GM19463 (cell line): Measurements from ENCODE around the gene HSCB.
"Not testable (repeated sequence)": the region's sequence is repeated elsewhere in the genome, so short reads cannot be mapped to it uniquely, and the experiment has no call there.

Experiments
- ATAC-seq: cut with Tn5 transposase; IDR thresholded peaks from one replicate; pipeline ENCODE4 v1.9.1; 2021; ENCODE audit warnings: mild to moderate bottlenecking, moderate library complexity; ENCODE audit not compliant: unreplicated experiment

Gene HSCB

DNA sequence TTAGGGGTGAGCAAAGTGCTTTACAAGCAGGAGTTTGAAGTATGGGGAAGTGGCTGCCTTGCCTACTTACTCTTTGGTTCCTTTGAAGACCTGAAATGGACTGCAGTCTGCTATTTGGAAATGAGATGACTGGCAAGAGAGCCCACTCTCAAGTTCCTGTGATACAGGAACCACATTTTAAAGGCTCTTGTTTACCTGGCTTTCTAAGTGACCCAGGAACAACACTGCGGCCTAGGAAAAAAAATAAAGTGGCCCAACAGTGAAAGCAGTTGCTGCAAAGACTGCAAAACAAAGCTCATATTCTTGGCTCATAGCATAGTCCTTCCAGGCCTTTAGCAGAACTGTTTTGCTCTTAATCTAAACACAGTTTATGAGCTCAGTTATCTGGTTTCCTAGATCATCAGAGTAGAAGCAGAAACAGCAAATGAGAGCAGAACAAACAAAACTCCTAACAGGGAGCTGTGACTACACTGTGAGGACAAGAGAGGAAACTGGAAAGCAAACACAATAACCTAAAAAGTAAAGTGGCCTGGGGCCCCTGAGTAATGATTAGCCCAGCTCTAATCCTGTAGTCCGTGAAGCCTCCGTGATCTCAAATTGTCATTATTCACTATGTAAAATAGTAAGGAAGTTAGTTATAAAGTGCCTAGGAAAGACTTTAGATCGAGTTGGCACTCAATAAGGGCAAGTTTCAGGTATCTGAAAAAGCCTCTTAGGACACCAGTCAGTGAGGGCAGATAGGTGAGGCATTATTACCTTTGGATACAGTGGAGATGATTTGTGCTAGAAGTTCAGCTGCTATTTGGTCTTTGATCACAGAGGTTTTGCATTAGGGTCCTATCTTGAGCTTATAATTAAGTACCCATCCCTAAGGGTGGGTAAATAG is 42.2 kb downstream of the HSCB start:
- ATAC-seq: no peak

DNA sequence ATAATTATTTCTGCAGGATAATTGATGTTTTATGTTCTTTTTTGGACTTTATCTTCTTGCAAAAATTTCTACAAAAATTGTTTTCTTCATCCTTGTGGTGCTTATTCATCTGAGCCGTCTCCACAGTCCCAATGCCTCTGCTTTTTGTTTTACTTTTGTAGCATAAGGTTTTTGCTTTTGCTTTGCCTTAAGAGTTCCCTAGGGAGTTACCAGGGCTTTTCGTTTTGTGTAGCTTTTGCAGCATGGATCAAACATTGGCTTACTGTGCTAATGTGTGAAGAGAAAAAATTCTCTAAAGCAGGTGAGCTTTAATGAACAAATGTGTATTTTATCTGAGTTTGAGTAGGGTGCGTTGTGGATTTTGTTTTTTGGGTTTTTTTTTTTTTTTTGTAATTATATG is 46.8 kb downstream of the HSCB start:
- ATAC-seq: no peak

DNA sequence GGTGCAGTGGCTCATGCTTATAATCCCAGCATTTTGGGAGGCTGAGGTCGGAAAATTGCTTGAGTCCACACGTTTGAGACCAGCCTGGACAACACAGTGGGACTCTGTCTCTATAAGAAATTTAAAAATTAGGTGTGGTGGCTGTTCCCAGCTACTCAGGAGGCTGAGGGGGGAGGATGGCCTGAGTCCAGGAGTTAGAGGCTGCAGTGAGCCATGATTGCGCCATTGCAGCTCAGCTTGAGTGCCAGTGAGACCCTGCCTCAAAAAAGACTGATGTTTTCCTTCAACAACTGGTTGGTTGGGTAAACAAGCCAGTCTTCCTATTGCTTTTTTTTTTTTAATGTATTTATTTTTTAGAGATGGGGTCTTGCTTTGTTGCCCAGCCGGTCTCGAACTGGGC is 49.3 kb downstream of the HSCB start:
- ATAC-seq: no peak

DNA sequence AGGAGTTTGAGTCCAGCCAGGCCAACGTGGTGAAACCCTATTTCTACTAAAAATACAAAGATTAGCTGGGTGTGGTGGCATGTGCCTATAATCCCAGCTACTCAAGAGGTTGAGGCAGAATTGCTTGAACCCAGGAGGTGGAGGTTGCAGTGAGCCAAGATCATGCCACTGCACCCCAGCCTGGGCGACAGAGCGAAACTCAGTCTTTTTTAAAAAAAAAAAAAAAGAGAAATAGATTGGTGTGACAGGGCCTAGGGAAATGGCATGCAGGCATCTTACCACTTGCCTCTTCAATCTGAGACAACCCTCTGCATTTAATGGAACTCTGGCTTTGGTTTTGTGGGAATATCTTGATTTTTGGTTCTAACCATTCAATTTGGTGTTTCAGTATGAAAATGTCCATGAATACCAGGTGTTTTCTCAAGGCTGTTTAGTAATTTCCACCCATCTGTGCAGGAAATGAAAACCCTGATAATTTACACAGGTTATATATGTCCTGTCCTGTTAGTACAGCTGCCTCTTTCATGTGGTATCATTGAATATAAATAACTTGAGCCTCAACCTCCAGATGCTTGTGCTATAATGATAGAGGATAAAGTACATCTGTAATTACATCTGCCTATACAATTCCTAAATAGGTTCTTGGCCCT is 50.1 kb downstream of the HSCB start:
- peak; percentile 64 for ATAC-seq

DNA sequence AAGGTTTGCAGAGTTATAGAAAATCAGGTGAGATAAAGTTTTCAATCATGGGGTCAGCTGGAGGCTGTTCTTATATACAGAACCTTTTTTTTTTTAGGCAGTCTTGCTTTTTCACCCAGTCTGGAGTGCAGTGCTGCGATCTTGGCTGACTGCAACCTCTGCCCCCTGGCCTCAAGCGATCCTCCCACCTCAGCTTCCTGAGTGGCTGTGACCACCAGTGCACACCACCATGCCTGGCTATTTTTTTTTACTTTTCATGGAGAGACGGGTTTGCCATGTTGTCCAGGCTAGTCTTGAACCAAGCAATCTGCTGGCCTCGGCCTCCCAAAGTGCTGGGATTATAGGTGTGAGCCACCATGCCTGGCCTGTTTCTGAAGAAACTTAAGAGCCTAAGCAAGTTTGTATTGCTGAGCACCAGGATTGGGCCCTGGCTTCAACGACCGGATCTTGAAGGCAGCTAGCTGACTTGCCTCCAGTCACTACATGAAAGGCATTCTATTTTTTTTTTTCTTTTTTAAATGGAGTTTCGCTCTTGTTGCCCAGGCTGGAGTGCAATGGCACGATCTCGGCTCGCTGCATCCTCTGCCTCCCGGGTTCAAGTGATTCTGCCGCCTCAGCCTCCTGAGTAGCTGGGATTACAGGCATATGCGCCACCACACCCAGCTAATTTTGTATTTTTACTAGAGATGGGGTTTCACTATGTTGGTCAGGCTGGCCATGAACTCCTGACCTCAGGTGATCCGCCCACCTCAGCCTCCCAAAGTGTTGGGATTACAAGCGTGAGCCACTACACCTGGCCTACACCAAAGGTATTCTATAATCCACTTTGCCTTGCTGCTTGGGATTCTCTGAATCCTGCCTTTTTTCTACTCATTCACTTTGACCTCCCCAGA is 50.9 kb downstream of the HSCB start:
- ATAC-seq: peak; percentile 25

DNA sequence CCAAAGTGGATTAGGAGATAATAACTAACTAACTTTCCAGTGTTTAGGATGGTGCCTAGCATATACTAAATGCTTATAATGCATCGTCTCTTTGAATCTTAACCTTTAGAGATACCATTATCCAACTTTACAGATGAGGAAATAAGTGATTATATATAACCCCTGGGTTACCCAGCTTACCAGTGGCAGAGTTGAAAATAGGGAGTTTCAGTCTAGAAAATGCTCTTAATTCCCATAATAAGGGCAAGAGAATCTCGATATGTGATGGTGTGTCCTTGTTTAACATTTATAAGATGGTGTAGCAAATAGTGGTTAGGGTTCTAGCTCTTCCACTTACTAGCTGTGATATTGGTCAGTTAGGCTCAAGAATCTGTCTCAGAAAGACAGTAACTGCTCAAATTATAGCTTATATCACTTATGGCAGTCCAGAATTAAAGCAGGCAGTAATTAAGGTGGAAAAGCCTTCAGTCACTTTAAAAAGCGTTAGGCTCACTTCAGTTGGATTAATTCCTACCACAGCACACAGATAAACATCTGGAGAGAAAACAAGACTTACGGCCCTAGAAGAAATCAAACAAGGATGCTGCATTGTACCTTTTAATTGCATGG is 52.2 kb downstream of the HSCB start:
- no peak for ATAC-seq

DNA sequence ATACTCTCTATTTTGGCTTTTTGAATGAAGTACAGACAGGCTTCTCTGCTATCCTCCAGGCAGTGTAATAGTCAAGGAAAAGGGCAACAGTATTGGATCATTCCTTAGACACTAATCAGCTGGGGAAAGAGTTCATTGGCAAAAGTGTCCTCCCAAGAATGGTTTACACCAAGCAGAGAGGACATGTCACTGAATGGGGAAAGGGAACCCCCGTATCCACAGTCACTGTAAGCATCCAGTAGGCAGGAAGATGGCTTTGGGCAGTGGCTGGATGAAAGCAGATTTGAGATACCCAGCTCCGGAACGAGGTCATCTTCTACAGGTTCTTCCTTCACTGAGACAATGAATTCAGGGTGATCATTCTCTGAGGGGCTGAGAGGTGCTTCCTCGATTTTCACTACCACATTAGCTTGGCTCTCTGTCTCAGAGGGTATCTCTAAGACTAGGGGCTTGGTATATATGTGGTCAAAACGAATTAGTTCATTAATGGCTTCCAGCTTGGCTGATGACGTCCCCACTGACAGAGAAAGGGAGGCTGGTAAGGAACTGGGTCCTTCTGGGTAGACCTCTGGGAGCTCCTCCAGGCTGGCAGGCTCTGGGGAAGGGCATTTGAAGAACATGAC is 53.3 kb downstream of the HSCB start:
- ATAC-seq: no peak

DNA sequence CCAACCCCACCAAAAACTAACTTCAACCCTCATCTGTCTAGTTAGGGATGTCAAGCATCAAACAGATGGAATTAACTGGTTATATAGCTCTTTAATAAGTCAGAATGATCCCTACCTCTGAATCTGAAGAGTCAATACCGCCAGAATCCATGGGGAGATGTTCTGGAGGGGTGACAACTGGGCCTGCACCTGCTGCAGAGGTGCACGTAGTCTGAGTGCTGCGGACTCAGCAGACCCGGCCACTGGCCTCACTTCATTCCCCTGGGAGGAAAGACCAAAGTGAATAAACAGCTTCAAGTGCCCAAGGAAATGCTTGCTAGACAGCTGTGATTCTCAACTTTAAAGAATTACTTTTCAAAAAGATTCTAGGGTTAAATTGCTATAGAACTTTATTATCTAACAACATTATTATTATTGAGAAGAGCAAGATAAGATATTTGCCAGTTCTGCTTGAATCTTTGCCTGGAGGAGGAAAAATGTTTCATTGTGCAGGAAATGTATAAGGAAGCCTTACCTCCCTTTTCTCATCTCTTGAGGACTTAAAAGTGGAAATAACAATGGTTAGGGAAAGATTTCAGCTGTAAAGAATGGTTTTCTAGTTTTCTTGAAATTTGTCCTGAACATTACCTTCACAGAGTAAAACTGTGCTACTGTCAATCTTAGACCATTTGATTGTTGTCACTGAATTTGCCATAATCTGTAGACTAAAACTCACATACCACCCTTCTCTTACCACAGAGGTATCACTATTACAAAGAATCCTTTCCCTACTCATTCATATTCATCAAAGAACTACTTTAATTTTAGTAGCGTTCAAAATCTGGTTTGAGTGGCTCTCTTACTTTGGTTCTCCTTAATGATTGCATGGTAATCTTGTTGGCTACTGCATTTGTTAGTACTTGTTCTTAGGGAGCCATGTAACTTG is 54.4 kb downstream of the HSCB start:
- ATAC-seq: no peak

DNA sequence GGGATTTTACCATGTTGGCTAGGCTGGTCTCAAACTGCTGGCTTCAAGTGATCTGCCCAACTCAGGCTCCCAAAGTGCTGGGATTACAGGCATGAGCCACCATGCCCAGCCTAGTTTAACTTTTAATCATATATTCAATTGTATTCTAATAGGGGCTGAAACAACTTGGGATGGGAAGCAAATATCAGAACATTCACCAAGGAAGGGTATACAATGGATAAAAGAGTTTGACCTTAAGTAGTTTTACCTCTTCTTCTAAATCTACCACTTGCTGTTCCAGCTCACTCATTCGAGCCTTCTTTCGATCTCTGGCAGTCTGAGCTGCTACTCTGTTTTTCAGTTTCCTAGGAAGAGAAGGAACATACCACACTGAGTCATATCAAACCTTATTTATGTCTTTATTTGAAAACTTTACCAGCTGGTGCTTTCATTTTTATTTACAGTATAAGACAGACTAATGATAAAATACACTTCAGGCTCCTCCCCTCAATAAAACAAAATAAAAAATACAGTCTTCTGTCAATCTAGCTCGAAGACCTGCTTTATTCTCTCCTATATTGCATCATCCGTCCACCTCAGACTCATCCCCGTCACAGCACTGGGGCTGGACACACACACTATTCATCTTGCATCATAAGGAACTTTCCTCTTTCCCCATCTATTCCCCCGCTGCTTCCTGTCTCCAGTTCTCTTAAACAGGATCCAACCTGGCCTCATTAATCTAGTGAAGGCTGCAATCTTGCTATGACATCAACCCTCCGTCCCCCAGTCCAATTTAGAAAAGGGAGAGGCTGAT is 57.2 kb downstream of the HSCB start:
- ATAC-seq: no peak

DNA sequence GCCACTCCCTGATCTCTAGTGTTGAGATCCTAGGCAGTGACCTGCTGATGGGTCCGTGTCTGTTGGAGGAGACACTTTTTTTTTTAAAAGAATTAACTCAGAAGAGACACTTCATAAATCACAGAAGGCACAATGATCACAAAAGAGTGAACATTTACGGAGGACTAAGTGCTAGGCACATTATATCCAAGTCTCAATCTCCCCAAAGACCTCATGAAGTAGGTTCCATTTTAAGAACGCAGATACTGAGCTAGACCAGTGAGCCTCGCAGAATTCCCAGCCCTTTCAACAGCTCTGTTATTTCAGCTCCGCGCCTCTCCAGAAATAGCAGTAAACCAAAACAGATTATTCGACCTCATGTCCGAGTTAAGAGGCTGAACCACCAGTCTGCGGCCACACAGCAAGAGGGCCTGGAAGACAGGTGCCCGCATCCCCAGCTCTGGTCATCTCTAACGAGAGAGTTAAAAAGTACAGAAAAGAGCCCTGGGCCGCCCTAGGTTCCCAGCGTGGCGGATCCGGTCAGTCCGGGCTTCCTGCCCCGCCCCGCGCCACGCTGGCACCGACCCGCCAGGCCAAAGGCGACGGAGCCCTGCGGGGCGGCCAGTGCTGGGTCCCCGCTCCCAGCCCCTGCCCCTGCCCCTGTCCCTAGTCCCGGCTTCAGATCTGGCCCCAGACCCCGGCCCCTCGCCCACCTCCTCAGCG is 57.9 kb downstream of the HSCB start:
- peak; percentile 29 for ATAC-seq

DNA sequence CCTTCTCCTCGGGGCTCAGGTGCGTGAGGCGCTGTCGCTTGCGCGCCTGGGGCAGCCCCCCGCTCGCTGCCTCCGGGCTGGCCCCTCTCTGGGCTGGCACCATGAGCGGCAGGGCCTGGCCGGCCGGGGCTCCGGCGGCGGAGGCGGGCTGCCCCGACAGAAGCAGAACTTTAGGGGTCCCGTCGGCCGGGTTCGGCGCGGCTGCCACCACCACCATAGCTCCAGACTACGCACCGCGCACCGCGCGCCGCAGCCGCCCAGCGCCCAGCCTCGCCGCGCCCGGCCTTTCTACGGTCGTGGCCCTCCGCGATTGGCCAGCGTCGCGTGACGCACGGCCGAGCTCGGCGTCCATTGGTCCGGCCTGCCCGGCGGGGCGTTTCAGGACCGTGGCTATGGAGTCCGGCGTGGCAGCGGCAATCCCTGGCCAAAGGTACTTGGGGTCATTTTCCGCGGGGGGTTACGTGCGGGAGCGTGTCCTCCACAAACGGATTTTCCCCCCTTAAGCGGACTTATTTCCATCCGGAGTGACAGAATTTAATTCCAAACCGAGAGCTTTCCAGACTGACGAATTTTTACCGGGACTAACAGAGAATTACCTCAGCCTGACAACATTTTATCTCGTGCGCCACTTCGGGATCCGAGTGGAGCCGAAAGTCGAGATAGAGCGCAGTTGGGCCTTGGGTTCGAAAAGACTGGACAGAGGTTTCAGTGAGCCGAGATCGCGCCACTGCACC is 58.6 kb downstream of the HSCB start, which contains the start of gene XBP1:
Gene XBP1 (minus strand): TSS at position 262 of the 734 bp plus-strand sequence.
- peak; percentile 92 for ATAC-seq

DNA sequence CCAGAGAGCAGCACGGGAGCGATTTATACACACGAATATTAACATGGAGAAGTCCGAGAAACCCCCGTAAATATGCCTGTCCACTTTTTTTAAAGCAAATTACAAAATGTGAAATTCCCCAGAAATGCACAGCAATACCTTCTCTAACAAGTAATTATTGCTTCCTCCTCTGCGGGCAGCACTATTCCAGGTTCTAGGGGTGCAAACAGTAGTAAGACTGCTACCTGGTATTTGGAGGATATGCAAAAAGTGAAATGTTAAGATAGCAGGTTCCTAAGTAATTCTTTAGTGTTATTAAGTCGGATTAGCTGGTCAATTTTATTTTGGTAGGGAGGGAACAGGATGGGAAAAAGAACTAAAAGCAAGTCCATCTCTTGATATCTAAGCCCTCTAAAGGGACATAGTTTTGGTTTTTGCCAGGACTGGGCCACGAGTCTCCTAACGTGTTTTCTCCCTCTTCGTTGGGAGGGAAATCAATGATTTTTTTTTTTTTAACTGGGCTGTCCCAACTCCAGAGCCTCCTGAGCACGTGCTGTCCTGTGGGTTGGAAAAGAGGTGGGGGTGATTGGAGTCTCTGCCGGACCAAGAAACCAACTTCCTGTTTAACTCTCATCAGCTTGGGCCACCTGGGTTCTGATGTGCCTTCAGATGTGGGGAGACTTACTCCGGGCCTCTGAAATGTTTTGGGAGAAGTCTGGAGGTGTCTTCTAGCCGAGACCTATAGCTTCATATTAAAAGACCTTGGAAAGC is 60.2 kb downstream of the HSCB start:
- no peak for ATAC-seq

DNA sequence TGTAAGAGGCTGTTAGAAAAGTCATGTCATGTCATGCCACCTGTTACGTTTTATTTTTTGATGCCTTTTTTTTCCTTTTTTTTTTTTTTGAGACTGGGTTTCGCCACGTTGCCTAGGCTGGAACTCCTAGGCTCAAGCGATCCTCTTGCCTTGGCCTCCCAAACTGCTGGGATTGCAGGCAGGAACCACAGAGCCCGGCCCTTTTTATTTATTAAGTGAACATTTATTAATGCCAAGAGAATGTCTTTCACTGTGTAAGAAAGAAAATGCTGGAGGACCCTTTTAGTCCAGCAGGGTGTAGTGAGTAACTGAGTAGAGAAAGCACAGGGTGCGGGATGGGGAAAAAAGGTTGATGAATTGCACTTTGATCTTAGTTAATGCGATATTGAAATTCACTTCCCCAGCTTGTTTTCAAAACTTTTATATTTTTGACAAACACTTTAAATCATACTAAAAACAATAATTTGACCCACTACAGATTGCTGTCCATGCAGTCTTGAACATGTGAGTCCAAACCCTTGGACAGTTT is 60.8 kb downstream of the HSCB start:
- ATAC-seq: no peak

DNA sequence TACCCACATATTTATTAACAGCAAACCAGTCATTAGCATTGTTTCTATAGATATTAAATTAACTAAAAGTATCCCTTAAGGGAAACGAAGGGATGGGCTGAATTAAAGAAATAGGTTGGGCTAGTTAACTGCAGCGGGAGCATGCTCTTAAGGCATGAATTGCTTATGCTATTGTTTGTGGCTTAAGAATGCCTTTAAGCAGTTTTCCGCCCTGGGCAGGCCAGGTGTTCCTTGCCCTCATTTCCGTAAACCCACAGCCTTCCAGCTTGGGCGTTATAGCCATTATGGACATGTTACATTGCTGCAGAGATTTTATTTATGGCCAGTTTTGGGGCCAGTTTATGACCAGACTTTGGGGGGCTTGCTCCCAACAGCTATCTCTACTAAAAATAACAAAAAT is 63.6 kb downstream of the HSCB start:
- not testable (repeated sequence) for ATAC-seq
